Gastroesophageal sphincter (tissue), 4 donors: ENCODE results near the gene POC1A. TPM values are rescaled to one million over a fixed set of nuclear protein-coding genes. Genes with fewer than 3 reads are reported as not detected.

ENCODE experiments used
- ATAC-seq: fragments of 150-250 bp; one replicate; pipeline ENCODE4 v1.9.1; 2016; ENCODE audit warnings: mild to moderate bottlenecking, moderate library complexity
- H3K27ac ChIP-seq, 4 donors: fragments of 200-600 bp; sonication (generic) in 3 of 4; 1 replicate in 3 of 4; 2 replicates in 1 of 4; pipeline ENCODE4 v1.5.1; 2016 to 2019
- H3K27me3 ChIP-seq: fragments of 200-600 bp; sonication (generic); one replicate; pipeline ENCODE4 v1.5.1; 2019
- H3K36me3 ChIP-seq, 2 donors: fragments of 200-600 bp; sonication (generic); one replicate each; pipeline ENCODE4 v1.5.1; 2019; ENCODE audit warnings: control low read depth in 1 of 2
- H3K4me1 ChIP-seq, 3 donors: fragments of 200-600 bp; sonication (generic); 1 replicate in 2 of 3; 2 replicates in 1 of 3; pipeline ENCODE4 v1.5.1; 2016 to 2019; ENCODE audit warnings: control low read depth in 2 of 3
- H3K4me3 ChIP-seq, 2 donors: fragments of 200-600 bp; sonication (generic); one replicate each; pipeline ENCODE4 v1.5.1; 2019; ENCODE audit warnings: mild to moderate bottlenecking in 1 of 2, moderate library complexity in 1 of 2
- H3K9me3 ChIP-seq, 3 donors: fragments of 200-600 bp; sonication (generic); one replicate each; pipeline ENCODE4 v1.5.1; 2017 to 2019; ENCODE audit warnings: control low read depth in 2 of 3
- EP300 ChIP-seq: sonication (generic); formaldehyde crosslinking; IDR thresholded peaks from one replicate; pipeline ENCODE4 v1.6.1; 2017; ENCODE audit warnings: antibody characterized with exemption, mild to moderate bottlenecking
- POLR2A ChIP-seq, 2 donors: fragments of 450-650 bp; IDR thresholded peaks; one replicate each; pipeline ENCODE4 v1.6.1; 2017; ENCODE audit warnings: antibody characterized with exemption in 2 of 2, mild to moderate bottlenecking in 2 of 2, moderate library complexity in 1 of 2
- POLR2AphosphoS5 ChIP-seq: sonication (generic); formaldehyde crosslinking; IDR thresholded peaks from one replicate; pipeline ENCODE4 v1.6.1; 2017; ENCODE audit warnings: antibody characterized with exemption
- WGBS, 2 donors: methylation state at CpG; one replicate each; pipeline ENCODE4 v1.1.5; 2018; ENCODE audit warnings: low coverage in 1 of 2; 5-methylcytosine and 5-hydroxymethylcytosine counted together
- total RNA-seq, 4 donors: library from RNA; depleted of rRNA; stranded (reverse); fragments of >200 nt; gene quantifications; one replicate each; pipeline ENCODE4 v1.1.0, GENCODE V29; 2016
- TF ChIP-seq, protein P1 (sequence below), 4 experiments: fragments of 200-600 bp in 2 of 4; fragments of 450-650 bp in 2 of 4; sonication (generic) in 1 of 4; IDR thresholded peaks; one replicate each; pipeline ENCODE4 v1.5.1; 2017 to 2019; ENCODE audit warnings: antibody characterized with exemption in 4 of 4, mild to moderate bottlenecking in 2 of 4, moderate library complexity in 2 of 4

Gene POC1A
- total RNA-seq, 4 donors from 2014 or later = 0.73 to 1.7 (median 0.93) TPM

DNA sequence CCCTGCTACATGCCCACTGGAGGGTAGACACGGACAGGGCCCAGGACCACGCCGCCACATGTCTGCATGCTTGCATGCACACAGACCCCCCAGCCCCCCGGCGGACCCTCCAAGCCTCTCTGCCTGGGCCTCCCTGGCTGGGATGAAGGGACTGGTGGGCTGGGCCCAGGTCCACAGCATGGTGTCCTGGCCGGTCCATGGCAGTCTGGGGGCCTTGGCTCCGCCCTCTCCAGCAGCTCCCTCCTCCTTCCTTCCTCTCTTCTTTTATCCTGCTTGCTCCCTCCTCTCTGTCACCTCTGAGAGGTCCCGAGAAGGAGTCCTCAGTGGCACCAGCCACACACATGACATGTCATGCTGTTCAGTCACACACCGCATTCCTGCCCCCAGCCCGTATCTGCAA lies 122.3 kb downstream of the POC1A start:
- no peak overlapping the region for H3K4me3 ChIP-seq
- no peaks in the 10 kb centered on the region for H3K27me3 ChIP-seq
- ATAC-seq = no peak
- TF ChIP-seq EP300 (no peak), POLR2A (IDR thresholded peaks at IDR 0.05) (no peak), POLR2AphosphoS5 (no peak)
- TF ChIP-seq, protein P1, sequence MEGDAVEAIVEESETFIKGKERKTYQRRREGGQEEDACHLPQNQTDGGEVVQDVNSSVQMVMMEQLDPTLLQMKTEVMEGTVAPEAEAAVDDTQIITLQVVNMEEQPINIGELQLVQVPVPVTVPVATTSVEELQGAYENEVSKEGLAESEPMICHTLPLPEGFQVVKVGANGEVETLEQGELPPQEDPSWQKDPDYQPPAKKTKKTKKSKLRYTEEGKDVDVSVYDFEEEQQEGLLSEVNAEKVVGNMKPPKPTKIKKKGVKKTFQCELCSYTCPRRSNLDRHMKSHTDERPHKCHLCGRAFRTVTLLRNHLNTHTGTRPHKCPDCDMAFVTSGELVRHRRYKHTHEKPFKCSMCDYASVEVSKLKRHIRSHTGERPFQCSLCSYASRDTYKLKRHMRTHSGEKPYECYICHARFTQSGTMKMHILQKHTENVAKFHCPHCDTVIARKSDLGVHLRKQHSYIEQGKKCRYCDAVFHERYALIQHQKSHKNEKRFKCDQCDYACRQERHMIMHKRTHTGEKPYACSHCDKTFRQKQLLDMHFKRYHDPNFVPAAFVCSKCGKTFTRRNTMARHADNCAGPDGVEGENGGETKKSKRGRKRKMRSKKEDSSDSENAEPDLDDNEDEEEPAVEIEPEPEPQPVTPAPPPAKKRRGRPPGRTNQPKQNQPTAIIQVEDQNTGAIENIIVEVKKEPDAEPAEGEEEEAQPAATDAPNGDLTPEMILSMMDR (IDR thresholded peaks at IDR 0.05) = no peak
- WGBS, 2 donors = 87 to 94% methylated on average over 3 to 8 of the region's 10 CpGs
- no peaks in the 10 kb centered on the region for H3K4me1 ChIP-seq
- H3K36me3 ChIP-seq = no peaks in the 10 kb centered on the region
- no peaks in the 10 kb centered on the region for H3K9me3 ChIP-seq
- H3K27ac ChIP-seq = no peak overlapping the region

DNA sequence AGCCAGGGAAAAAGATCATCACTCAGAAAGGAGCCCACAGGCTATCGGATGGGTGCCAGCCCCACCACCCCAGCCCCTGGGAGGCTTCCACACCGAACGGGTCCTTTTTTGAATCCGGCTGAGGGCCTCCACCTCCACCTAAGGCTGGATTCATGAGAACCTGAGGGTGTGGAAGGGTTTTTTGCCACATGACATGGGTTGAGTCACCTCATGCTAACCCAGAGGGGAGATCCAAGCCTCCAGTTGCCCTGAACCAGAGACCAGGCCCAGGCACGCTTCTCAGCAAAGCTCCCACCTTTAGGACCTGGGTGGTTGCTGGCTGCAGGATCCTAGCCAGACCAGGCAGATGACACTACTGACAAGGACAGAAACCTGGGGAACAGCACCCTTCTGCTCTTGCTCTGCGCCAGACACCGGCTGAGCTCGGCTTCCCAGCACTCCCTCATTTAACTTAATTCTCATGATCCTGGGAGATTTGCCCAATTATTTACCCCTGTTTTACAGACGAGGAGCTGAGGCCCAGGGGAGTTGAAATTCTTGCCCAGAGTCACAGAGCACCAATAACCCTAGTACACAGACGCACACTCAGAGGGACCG lies 123.4 kb downstream of the POC1A start:
- H3K27me3 ChIP-seq = no peaks in the 10 kb centered on the region
- WGBS, 2 donors = 73 to 80% methylated on average over 5 of the region's 11 CpGs
- no peaks in the 10 kb centered on the region for H3K9me3 ChIP-seq
- peaks cover 0 to 7% (median 2%) of the 10 kb centered on the region in 3 donors for H3K4me1 ChIP-seq
- H3K36me3 ChIP-seq = no peaks in the 10 kb centered on the region
- H3K4me3 ChIP-seq = no peak overlapping the region
- no peak overlapping the region for H3K27ac ChIP-seq
- TF ChIP-seq, protein P1 (IDR thresholded peaks at IDR 0.05) = no peak
- TF ChIP-seq POLR2AphosphoS5 = no peak
- no peak for TF ChIP-seq POLR2A (IDR thresholded peaks at IDR 0.05)
- TF ChIP-seq EP300 = no peak
- ATAC-seq = no peak

DNA sequence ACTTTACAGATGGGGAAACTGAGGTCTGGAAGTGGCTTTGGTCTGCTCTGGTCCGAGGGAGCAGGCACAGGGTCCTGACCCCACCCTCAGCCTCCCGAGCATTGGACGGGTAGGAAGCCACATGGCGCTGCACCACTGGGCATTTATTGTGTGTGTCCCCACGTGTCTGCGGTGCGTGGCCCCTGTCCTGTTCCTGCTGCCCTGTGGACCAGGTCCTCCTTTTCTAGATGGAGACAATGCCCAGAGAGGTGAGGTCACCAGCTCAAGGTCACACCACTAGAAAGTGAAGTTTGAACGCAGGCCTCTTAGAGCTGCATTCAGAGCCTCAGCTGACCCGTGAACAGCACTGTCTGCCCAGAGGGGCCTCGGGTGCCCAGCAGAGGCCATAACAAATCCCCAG lies 124.7 kb downstream of the POC1A start:
- no peaks in the 10 kb centered on the region for H3K36me3 ChIP-seq
- peaks cover 0 to 20% (median 8%) of the 10 kb centered on the region in 3 donors for H3K4me1 ChIP-seq
- TF ChIP-seq, protein P1 (IDR thresholded peaks at IDR 0.05) = no peak
- TF ChIP-seq POLR2A (IDR thresholded peaks at IDR 0.05) = no peak
- no peak for TF ChIP-seq EP300
- TF ChIP-seq POLR2AphosphoS5 = no peak
- no peak for ATAC-seq
- no peaks in the 10 kb centered on the region for H3K27me3 ChIP-seq
- no peak overlapping the region for H3K27ac ChIP-seq
- 40% methylated on average over 1 of the region's 10 CpGs; no CpG with 5 or more reads in 1 of the 2 donors for WGBS, 2 donors
- H3K9me3 ChIP-seq = no peaks in the 10 kb centered on the region
- H3K4me3 ChIP-seq = no peak overlapping the region

DNA sequence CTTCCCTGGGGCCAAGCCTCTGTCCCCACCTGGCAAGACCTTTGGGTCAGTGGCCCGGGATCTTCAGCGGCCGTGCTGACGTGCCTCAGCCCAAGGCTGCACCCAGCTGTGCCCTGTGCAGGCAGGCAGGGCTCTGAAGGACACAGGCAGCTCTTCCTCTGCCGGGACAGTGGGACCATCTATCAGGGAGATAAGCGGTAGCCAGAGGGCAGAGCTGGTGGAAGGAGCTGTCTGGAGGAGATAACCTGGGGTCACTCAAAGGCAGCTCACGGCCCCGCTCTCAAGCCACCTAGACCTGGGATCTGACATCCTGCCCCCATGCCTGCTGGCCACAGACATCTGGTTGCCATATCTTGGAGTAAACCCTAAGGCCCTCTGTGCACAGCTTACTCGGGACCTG lies 125.2 kb downstream of the POC1A start:
- 100% methylated on average over 1 of the region's 9 CpGs; no CpG with 5 or more reads in 1 of the 2 donors for WGBS, 2 donors

DNA sequence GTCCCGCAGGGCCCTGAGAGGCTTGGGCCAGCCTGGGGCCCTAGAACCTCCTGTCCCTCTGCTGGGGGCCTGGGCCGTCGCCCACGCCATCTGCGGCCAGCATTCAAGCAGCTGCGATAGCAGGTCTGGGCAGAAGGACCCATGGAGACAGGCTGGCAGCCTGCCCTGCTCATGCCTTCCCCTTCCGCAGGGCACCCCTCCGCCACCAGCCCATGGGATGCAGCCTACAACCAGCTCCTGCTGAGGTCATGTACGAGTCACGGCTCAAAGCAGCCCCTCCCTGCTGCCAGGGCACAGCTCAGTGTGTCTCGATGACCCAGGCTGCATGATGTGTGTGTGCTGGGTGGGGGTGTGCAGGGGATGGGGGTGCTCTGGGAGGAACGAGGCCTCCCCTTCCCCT lies 125.7 kb downstream of the POC1A start:
- Histone ChIP-seq H3K36me3 (no peaks in the 10 kb centered on the region), H3K4me3 (no peak overlapping the region), H3K4me1 (peaks cover 0 to 29% (median 10%) of the 10 kb centered on the region in 3 donors), H3K9me3 (no peaks in the 10 kb centered on the region), H3K27me3 (no peaks in the 10 kb centered on the region), H3K27ac (no peak overlapping the region)
- ATAC-seq = no peak
- 60% methylated on average over 1 of the region's 12 CpGs; no CpG with 5 or more reads in 1 of the 2 donors for WGBS, 2 donors
- TF ChIP-seq POLR2AphosphoS5 (no peak), POLR2A (IDR thresholded peaks at IDR 0.05) (no peak), EP300 (no peak)
- TF ChIP-seq, protein P1 (IDR thresholded peaks at IDR 0.05) = no peak

More for the DNA sequence above, 125.2 kb downstream of the POC1A start:
- no peaks in the 10 kb centered on the region for H3K9me3 ChIP-seq
- H3K36me3 ChIP-seq = no peaks in the 10 kb centered on the region
- H3K4me1 ChIP-seq = peaks cover 0 to 24% (median 8%) of the 10 kb centered on the region in 3 donors
- no peak for TF ChIP-seq POLR2A (IDR thresholded peaks at IDR 0.05)
- TF ChIP-seq, protein P1 (IDR thresholded peaks at IDR 0.05) = no peak
- H3K27me3 ChIP-seq = no peaks in the 10 kb centered on the region
- ATAC-seq = no peak
- H3K4me3 ChIP-seq = no peak overlapping the region
- H3K27ac ChIP-seq = no peak overlapping the region
